HCT116 (cell line): ENCODE results near the gene ST7. TPM values are rescaled to one million over a fixed set of nuclear protein-coding genes. Genes with fewer than 3 reads are reported as not detected.

Experiments
- ATAC-seq: fragments of 200-7000 bp; cut with Tn5 transposase; 2 replicates; pipeline ENCODE4 v1.9.1; 2020; ENCODE audit warnings: mild to moderate bottlenecking, moderate library complexity
- BruUV-seq: library from RNA; stranded (reverse); fragments of 400-500 nt; replicated peaks from 2 replicates; lab custom pipeline; 2021; lab: Mats Ljungman, UMichigan
- CTCF ChIA-PET: fragments of 300-600 bp; sonication (Branson Sonifier 250); formaldehyde crosslinking; loops from one replicate; lab custom pipeline; 2021; ENCODE audit warnings: antibody characterized with exemption; lab: Charles Lee
- POLR2A ChIA-PET: fragments of 300-600, 350-600 bp; sonication (Branson Sonifier 250); formaldehyde crosslinking; loops from one replicate; lab custom pipeline; 2021; ENCODE audit warnings: antibody characterized with exemption; lab: Charles Lee
- RAD21 ChIA-PET, 2 experiments: fragments of 300-600 bp; sonication (Branson Sonifier 250); formaldehyde crosslinking; loops; one replicate each; lab custom pipeline; 2023; ENCODE audit warnings: low total read pairs in 2 of 2; ENCODE audit not compliant: uncharacterized antibody in 2 of 2, unreplicated experiment in 2 of 2, low non-redundant PET in 1 of 2; lab: Charles Lee
- DNase-seq: peaks from one replicate; pipeline ENCODE4 v3.0.0-alpha.2; 2010; ENCODE audit warnings: low read depth, low spot score
- H2AFZ ChIP-seq: fragments of 200-600 bp; shearing (Covaris generic), sonication (generic); 2 replicates; pipeline ENCODE4 v1.6.1; 2017; ENCODE audit warnings: low read depth, mixed run types, mixed read lengths, antibody characterized with exemption, low read length; ENCODE audit not compliant: poor library complexity, severe bottlenecking
- H3K27ac ChIP-seq: 2 replicates; pipeline ENCODE4 v1.5.1; 2012; ENCODE audit warnings: low read depth, low read length
- H3K27me3 ChIP-seq: fragments of 200-600 bp; sonication (generic); 2 replicates; pipeline ENCODE4 v1.6.1; 2016; ENCODE audit warnings: mixed run types, low read length, mixed read lengths; ENCODE audit not compliant: insufficient read depth
- H3K36me3 ChIP-seq, 2 experiments: fragments of 200-500 bp in 1 of 2; fragments of 200-600 bp in 1 of 2; sonication (Bioruptor generic) in 1 of 2; sonication (generic) in 1 of 2; 2 replicates each; pipeline versions ENCODE4 v1.5.1 to v1.6.1; 2014 to 2016; ENCODE audit warnings: low read length in 2 of 2, inconsistent platforms in 1 of 2, mixed read lengths in 1 of 2, mixed run types in 1 of 2; ENCODE audit not compliant: insufficient read depth in 2 of 2, control insufficient read depth in 1 of 2
- H3K4me1 ChIP-seq, 2 experiments: fragments of 200-600 bp in 1 of 2; sonication (generic) in 1 of 2; 2 replicates each; pipeline versions ENCODE4 v1.5.1 to v1.6.1; 2012 to 2017; ENCODE audit warnings: low read length in 2 of 2, inconsistent platforms in 1 of 2, mild to moderate bottlenecking in 1 of 2, mixed read lengths in 1 of 2, mixed run types in 1 of 2, moderate library complexity in 1 of 2; ENCODE audit not compliant: insufficient read depth in 2 of 2, control insufficient read depth in 1 of 2
- H3K4me2 ChIP-seq: fragments of 200-600 bp; sonication (generic); 2 replicates; pipeline ENCODE4 v1.6.1; 2017; ENCODE audit warnings: mixed run types, low read length, mixed read lengths
- H3K4me3 ChIP-seq, 2 experiments: fragments of 200-600 bp in 1 of 2; sonication (generic) in 1 of 2; replicated peaks in 1 of 2; 2 replicates each; pipeline ENCODE4 v1.5.1; 2011 to 2016; ENCODE audit warnings: low read length in 2 of 2, control low read depth in 1 of 2, low read depth in 1 of 2, mild to moderate bottlenecking in 1 of 2, mixed read lengths in 1 of 2, mixed run types in 1 of 2
- H3K79me2 ChIP-seq: fragments of 200-600 bp; sonication (generic); 2 replicates; pipeline ENCODE4 v1.6.1; 2017; ENCODE audit warnings: mild to moderate bottlenecking, mixed run types, low read length, moderate library complexity, mixed read lengths; ENCODE audit not compliant: insufficient read depth
- H3K9ac ChIP-seq: fragments of 200-600 bp; sonication (generic); 2 replicates; pipeline ENCODE4 v1.6.1; 2016; ENCODE audit warnings: low read length, mixed read lengths
- H3K9me2 ChIP-seq: fragments of 200-600 bp; sonication (generic), shearing (Covaris generic); 2 replicates; pipeline ENCODE4 v1.6.1; 2017; ENCODE audit warnings: mixed run types, mild to moderate bottlenecking, moderate library complexity; ENCODE audit not compliant: insufficient read depth
- H3K9me3 ChIP-seq, 2 experiments: fragments of 200-500 bp in 1 of 2; fragments of 200-600 bp in 1 of 2; sonication (Bioruptor generic) in 1 of 2; sonication (generic) in 1 of 2; 2 replicates each; pipeline ENCODE4 v1.6.1; 2014 to 2017; ENCODE audit warnings: low read length in 2 of 2, mixed read lengths in 2 of 2, inconsistent platforms in 1 of 2, low read depth in 1 of 2, mild to moderate bottlenecking in 1 of 2, mixed run types in 1 of 2, moderate library complexity in 1 of 2; ENCODE audit not compliant: control insufficient read depth in 1 of 2, insufficient read depth in 1 of 2
- H4K20me1 ChIP-seq: fragments of 200-600 bp; sonication (generic), shearing (Covaris generic); 2 replicates; pipeline ENCODE4 v1.6.1; 2017; ENCODE audit warnings: mixed run types, mild to moderate bottlenecking, moderate library complexity; ENCODE audit not compliant: insufficient read depth
- ATF3 ChIP-seq: IDR thresholded peaks from 2 replicates; pipeline ENCODE4 v1.6.1; 2012
- CBX3 ChIP-seq: IDR thresholded peaks from 2 replicates; pipeline ENCODE4 v1.6.1; 2012; ENCODE audit warnings: low read depth
- EZH2 ChIP-seq: fragments of 200-600 bp; sonication (generic); IDR thresholded peaks from 2 replicates; pipeline ENCODE4 v1.6.1; 2017; ENCODE audit warnings: antibody characterized with exemption, mixed run types
- EZH2phosphoT487 ChIP-seq: fragments of 200-600 bp; IDR thresholded peaks from 2 replicates; pipeline ENCODE4 v1.6.1; 2018; ENCODE audit warnings: antibody characterized with exemption, borderline replicate concordance
- JUND ChIP-seq: IDR thresholded peaks from 2 replicates; pipeline ENCODE4 v1.6.1; 2012
- SIN3A ChIP-seq: IDR thresholded peaks from 2 replicates; pipeline ENCODE4 v1.6.1; 2012; ENCODE audit warnings: low read depth
- YY1 ChIP-seq: IDR thresholded peaks from 2 replicates; pipeline ENCODE4 v1.6.1; 2011; ENCODE audit warnings: low read length, low read depth, moderate library complexity, mild to moderate bottlenecking; ENCODE audit not compliant: insufficient replicate concordance; ENCODE audit errors: extremely low read depth
- ZBTB33 ChIP-seq: IDR thresholded peaks from 2 replicates; pipeline ENCODE4 v1.6.1; 2011; ENCODE audit warnings: mild to moderate bottlenecking, low read length, moderate library complexity; ENCODE audit not compliant: insufficient replicate concordance; ENCODE audit errors: extremely low read depth
- ZFX ChIP-seq: fragments of 450-650 bp; IDR thresholded peaks from 2 replicates; pipeline ENCODE4 v1.6.1; 2017
- intact Hi-C: fragments of 100-400 bp; cut with micrococcal nuclease; formaldehyde crosslinking; loops from 2 replicates; pipeline ENCODE4 v1.10.0; 2022
- total RNA-seq: library from RNA; stranded (reverse); gene quantifications from one replicate; pipeline ENCODE4 v1.2.1, GENCODE V29; 2021; ENCODE audit not compliant: unreplicated experiment

The ST7 gene
- total RNA-seq, 1 experiment from 2014 or later: 12.6 TPM

GRCh38 chr7:117138495-117138894 lies 185.2 kb downstream of the ST7 start:
- H3K9me3 ChIP-seq: no peaks in the 10 kb centered on the region
- H3K4me1 ChIP-seq: peaks cover 0 to 5% of the 10 kb centered on the region in 2 experiments; a peak in 1 of 4 replicates
- no peak overlapping the region for H3K27ac ChIP-seq
- H3K9ac ChIP-seq: no peak overlapping the region
- no peak overlapping the region for H3K4me2 ChIP-seq
- ChIA-PET RAD21 (no interaction called here), POLR2A (no interaction called here), CTCF (interaction anchor here (1.9 kb wide), 1 partner anchor 11 kb away, joined by 5 read pairs; no protein-coding TSS in a partner anchor)
- no peaks in the 10 kb centered on the region for H3K36me3 ChIP-seq
- TF ChIP-seq CBX3: no peak
- TF ChIP-seq SIN3A: no peak
- no peak for TF ChIP-seq EZH2phosphoT487
- TF ChIP-seq ZFX: no peak
- no peak for TF ChIP-seq ZBTB33
- no peak for TF ChIP-seq EZH2
- no peak for TF ChIP-seq ATF3
- TF ChIP-seq YY1: no peak
- no peak for TF ChIP-seq JUND
- no peak overlapping the region for H3K4me3 ChIP-seq
- no peak overlapping the region for H2AFZ ChIP-seq
- no peak for ATAC-seq
- DNase-seq: no peak
- intact Hi-C loops: no loop called here
- BruUV-seq: no TSS peak
- H3K27me3 ChIP-seq: no peaks in the 10 kb centered on the region
- H4K20me1 ChIP-seq: no peaks in the 10 kb centered on the region
- H3K9me2 ChIP-seq: no peaks in the 10 kb centered on the region
- H3K79me2 ChIP-seq: no peaks in the 10 kb centered on the region
